Aorta (tissue), 5 donors: ENCODE measurements around the gene CALN1. TPM values are rescaled to one million over a fixed set of nuclear protein-coding genes. Genes with fewer than 3 reads are reported as not detected.

Experiments used
- ATAC-seq: fragments of 200-7000 bp; cut with Tn5 transposase; one replicate; pipeline ENCODE4 v1.9.1; 2022; ENCODE audit warnings: moderate library complexity; ENCODE audit not compliant: low FRiP score
- DNase-seq, 2 donors: peaks; one replicate each; pipeline ENCODE4 v3.0.0-alpha.2; 2020
- H3K27ac ChIP-seq, 2 donors: one replicate each; pipeline ENCODE4 v1.5.1; 2013; ENCODE audit warnings: low read length in 2 of 2, mild to moderate bottlenecking in 2 of 2, moderate library complexity in 2 of 2, control low read depth in 1 of 2, inconsistent platforms in 1 of 2, low read depth in 1 of 2
- H3K27me3 ChIP-seq, 2 donors: one replicate each; pipeline ENCODE4 v1.6.1; 2013; ENCODE audit warnings: control low read depth in 1 of 2, low read length in 1 of 2, mild to moderate bottlenecking in 1 of 2, moderate library complexity in 1 of 2; ENCODE audit not compliant: insufficient read depth in 2 of 2, control insufficient read depth in 1 of 2
- H3K36me3 ChIP-seq, 2 donors: one replicate each; pipeline ENCODE4 v1.6.1; 2013; ENCODE audit warnings: control low read depth in 1 of 2, low read length in 1 of 2, mild to moderate bottlenecking in 1 of 2; ENCODE audit not compliant: insufficient read depth in 2 of 2, control insufficient read depth in 1 of 2
- H3K4me1 ChIP-seq, 2 donors: one replicate each; pipeline ENCODE4 v1.6.1; 2013; ENCODE audit warnings: low read length in 2 of 2, control low read depth in 1 of 2, mild to moderate bottlenecking in 1 of 2, moderate library complexity in 1 of 2; ENCODE audit not compliant: insufficient read depth in 2 of 2, control insufficient read depth in 1 of 2
- H3K4me3 ChIP-seq, 2 donors: one replicate each; pipeline ENCODE4 v1.5.1; 2013; ENCODE audit warnings: low read length in 2 of 2, control low read depth in 1 of 2, mild to moderate bottlenecking in 1 of 2
- H3K9me3 ChIP-seq: one replicate; pipeline ENCODE4 v1.6.1; 2013; ENCODE audit warnings: mild to moderate bottlenecking, low read length; ENCODE audit not compliant: control insufficient read depth
- WGBS, 2 donors: extraction: QIAGEN DNeasy Blood & Tissue Kit; methylation state at CpG; one replicate each; pipeline ENCODE4 v1.1.7; 2013; 5-methylcytosine and 5-hydroxymethylcytosine counted together
- intact Hi-C, 2 donors: fragments of 100-400 bp; cut with DNase I; formaldehyde crosslinking; loops; one replicate each; pipeline versions ENCODE4 v1.14.2 to v1.15.0; 2022
- polyA plus RNA-seq, 2 donors: library from polyadenylated mRNA; stranded (reverse); fragments of 200-250 nt; gene quantifications; one replicate each; pipeline ENCODE4 v1.2.3, GENCODE V29; 2013
- total RNA-seq, 2 donors: library from RNA; stranded (reverse); fragmentation: NEBNext Ultra II Directional; extraction: Animal tissue kit (Norgen Biotek cat#: 25700); gene quantifications; one replicate each; pipeline ENCODE4 v1.2.1, GENCODE V29; 2021
- donor health status: healthy with polysubstance abuse.
- donor health status: Bipolar disorder and iron deficiency.
- donor health status: DM: no; HTN: no; CAD: no.
- donor health status: DM: no; HTN: no; CAD: no.
- donor health status: DM: yes; HTN: yes; CAD: no.

Gene CALN1
- total and polyA plus RNA-seq, 4 donors: 0.33 TPM; not detected in 3

DNA sequence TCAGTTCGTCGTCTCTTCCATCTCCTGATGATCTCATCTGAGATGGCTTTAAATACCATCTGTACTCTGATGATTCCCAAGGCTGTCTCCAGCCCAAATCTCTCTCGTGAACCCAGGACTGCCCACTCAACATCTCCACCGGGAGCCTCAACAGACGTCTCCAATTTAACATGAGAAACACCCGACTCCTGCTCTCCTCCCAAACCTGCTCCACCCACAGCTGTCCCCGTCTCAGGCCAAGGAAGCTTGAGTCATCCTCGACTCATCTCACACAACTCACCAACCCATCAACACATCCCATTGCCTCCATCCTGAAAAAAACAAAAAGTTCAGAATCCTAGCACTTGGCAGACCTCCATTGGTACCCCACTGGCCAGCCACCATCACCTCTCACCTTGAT lies 29.7 kb upstream of the CALN1 start:
- no peak overlapping the region for H3K27ac ChIP-seq
- H3K9me3 ChIP-seq: no peaks in the 10 kb centered on the region
- H3K27me3 ChIP-seq: peaks cover 0 to 1% of the 10 kb centered on the region in 2 donors
- WGBS, 2 donors: 70% methylated on average over 8 of the region's 8 CpGs
- H3K4me1 ChIP-seq: no peaks in the 10 kb centered on the region
- DNase-seq: no peak
- intact Hi-C loops: no loop called here
- no peaks in the 10 kb centered on the region for H3K36me3 ChIP-seq
- no peak for ATAC-seq
- no peak overlapping the region for H3K4me3 ChIP-seq

DNA sequence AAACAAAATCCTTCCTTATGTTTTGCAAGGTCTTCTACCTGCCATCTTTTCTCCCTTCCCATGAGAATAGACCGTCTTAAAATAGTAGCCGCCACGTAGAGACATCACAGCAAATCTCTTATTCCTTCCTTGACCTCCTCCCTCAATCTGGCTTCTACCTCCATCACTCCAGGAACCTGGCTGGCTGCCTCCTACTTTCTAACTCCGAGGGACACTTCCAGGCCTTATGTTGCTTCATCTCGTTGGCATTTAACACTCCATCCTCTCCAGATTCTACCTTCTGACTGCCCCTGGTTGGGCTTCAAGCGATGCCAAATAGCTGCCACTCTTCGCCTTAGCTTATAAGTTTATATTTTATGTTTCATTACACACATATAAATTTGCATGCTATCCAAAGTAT lies 26.4 kb upstream of the CALN1 start:
- WGBS, 2 donors: 69 to 70% methylated on average over 7 of the region's 7 CpGs
- Histone ChIP-seq H3K9me3 (peaks cover 1% of the 10 kb centered on the region), H3K4me1 (no peaks in the 10 kb centered on the region), H3K4me3 (no peak overlapping the region), H3K27me3 (peaks cover 0 to 1% of the 10 kb centered on the region in 2 donors), H3K36me3 (no peaks in the 10 kb centered on the region), H3K27ac (no peak overlapping the region)
- DNase-seq (no peak), ATAC-seq (no peak)
- intact Hi-C loops: no loop called here

DNA sequence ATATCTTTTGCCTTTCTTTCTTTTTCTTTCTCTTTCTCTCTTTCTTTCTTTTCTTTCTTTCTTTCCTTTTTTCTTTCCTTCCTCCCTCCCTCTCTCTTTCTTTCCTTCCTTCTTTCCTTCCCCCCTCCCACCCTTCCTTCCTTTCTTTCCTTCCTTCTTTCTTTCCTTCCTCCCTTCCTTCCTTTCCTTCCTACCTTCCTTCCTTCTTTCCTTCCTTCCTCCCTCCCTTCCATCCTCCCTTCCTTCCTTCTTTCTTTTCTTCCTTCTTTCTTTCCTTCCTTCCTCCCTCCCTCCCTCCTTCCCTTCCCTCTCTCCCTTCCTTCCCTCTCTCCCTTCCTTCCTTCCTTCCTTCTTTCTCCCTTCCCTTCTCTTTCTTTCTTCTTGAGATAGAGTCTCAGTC lies 25.5 kb upstream of the CALN1 start:
- DNase-seq (no peak), ATAC-seq (no peak)
- H3K9me3 ChIP-seq: peaks cover 1% of the 10 kb centered on the region
- no peaks in the 10 kb centered on the region for H3K4me1 ChIP-seq
- no peaks in the 10 kb centered on the region for H3K36me3 ChIP-seq
- no peak overlapping the region for H3K4me3 ChIP-seq
- no peak overlapping the region for H3K27ac ChIP-seq
- H3K27me3 ChIP-seq: peaks cover 0 to 1% of the 10 kb centered on the region in 2 donors
- intact Hi-C loops: no loop called here

DNA sequence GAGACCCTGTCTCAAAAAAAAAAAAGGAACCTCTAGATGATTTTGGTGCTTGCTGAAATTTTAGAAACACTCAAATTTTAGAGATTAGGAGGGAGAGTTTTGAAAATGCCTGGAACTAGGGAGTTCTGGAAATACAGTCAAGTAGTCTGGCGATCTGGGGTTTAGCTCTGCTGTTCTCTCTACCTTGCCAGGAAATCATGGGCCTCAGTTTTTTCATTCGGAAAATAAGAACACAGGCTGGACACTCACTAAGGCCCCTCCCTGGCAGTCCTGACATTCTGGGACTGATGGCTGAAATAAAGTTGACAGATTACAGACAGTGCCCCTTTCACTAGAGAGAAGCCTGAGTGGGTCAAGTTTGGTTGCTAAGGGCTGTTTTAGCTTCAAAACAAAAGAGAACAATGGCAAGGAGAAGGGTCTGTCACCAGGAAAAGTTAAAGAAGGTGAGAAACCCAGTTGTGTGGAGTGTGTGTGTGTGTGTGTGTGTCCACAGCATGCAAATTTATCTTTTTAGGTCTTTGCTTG lies 25.0 kb upstream of the CALN1 start:
- no peaks in the 10 kb centered on the region for H3K36me3 ChIP-seq
- H3K27ac ChIP-seq: no peak overlapping the region
- intact Hi-C loops: no loop called here
- no peaks in the 10 kb centered on the region for H3K4me1 ChIP-seq
- peaks cover 0 to 1% of the 10 kb centered on the region in 2 donors for H3K27me3 ChIP-seq
- peaks cover 1% of the 10 kb centered on the region for H3K9me3 ChIP-seq
- ATAC-seq (no peak), DNase-seq (no peak)
- no peak overlapping the region for H3K4me3 ChIP-seq
- 74 to 86% methylated on average over 2 of the region's 2 CpGs for WGBS, 2 donors

DNA sequence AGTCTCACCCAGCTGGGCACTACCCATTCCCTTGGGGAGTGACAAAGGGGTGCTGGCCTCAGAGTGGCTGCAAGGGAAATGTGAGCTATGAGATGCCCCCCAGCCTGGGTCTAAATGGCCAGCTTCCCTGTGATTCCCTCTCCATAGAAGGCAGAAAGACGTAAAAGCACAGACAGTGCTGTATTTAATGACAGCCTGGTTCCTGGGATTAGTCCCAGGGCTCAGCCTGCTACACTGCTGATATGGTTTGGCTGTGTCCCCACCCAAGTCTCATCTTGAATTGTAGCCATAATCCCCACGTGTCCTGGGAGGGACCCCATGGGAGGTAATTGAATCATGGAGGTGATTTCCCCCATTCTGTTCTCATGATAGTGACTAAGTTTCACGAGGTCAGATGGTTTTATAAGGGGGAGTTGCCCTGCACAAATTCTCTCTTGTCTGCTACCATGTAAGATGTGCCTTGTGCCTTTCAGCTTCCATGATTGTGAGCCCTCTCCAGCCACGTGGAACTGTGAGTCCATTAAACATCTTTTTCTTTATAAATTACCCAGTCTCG lies 23.9 kb upstream of the CALN1 start:
- H3K36me3 ChIP-seq: no peaks in the 10 kb centered on the region
- DNase-seq (no peak), ATAC-seq (no peak)
- H3K27me3 ChIP-seq: peaks cover 0 to 1% of the 10 kb centered on the region in 2 donors
- H3K4me1 ChIP-seq: no peaks in the 10 kb centered on the region
- 29 to 30% methylated on average over 5 of the region's 5 CpGs for WGBS, 2 donors
- no peak overlapping the region for H3K4me3 ChIP-seq
- intact Hi-C loops: no loop called here
- peaks cover 1% of the 10 kb centered on the region for H3K9me3 ChIP-seq
- no peak overlapping the region for H3K27ac ChIP-seq

GRCh38 chr7:72435366-72435765 lies 23.2 kb upstream of the CALN1 start:
- intact Hi-C loops: no loop called here
- Histone ChIP-seq H3K27me3 (peaks cover 0 to 1% of the 10 kb centered on the region in 2 donors), H3K27ac (no peak overlapping the region), H3K4me3 (no peak overlapping the region), H3K9me3 (peaks cover 1% of the 10 kb centered on the region), H3K36me3 (no peaks in the 10 kb centered on the region), H3K4me1 (no peaks in the 10 kb centered on the region)
- ATAC-seq (no peak), DNase-seq (no peak)
- WGBS, 2 donors: 3 to 6% methylated on average over 15 of the region's 15 CpGs

- intact Hi-C loops: no loop called here
- H3K36me3 ChIP-seq: no peaks in the 10 kb centered on the region
- no peaks in the 10 kb centered on the region for H3K4me1 ChIP-seq
- no peak overlapping the region for H3K27ac ChIP-seq
- no peak overlapping the region for H3K4me3 ChIP-seq
- WGBS, 2 donors: 61 to 62% methylated on average over 7 of the region's 7 CpGs
- no peaks in the 10 kb centered on the region for H3K27me3 ChIP-seq
- no peak for DNase-seq
- ATAC-seq: no peak
- H3K9me3 ChIP-seq: no peaks in the 10 kb centered on the region
Observed at GRCh38 chr7:72430531-72430930, 18.4 kb upstream of the CALN1 start.

DNA sequence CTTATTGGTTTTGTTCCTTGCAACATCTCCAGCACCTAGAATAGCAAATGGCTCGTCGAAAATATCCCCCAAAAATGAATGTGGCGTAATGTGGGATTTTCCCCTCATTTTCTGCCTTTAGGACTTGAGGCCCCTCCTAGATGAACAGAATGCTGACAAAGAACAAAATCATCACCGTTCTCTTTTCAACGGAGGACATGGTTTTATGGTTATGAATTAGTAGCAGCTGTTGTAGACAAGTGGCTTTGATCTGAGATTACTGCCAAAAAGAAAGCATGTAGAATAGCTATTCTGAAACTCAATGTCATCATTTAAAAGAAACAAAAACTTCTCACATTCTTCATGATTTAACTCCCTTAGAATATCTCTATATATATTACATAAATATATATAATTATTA lies 17.2 kb upstream of the CALN1 start:
- Histone ChIP-seq H3K36me3 (no peaks in the 10 kb centered on the region), H3K4me3 (no peak overlapping the region), H3K27me3 (no peaks in the 10 kb centered on the region), H3K9me3 (no peaks in the 10 kb centered on the region), H3K4me1 (no peaks in the 10 kb centered on the region), H3K27ac (no peak overlapping the region)
- intact Hi-C loops: no loop called here
- 76 to 85% methylated on average over 5 of the region's 5 CpGs for WGBS, 2 donors
- DNase-seq (no peak), ATAC-seq (no peak)

- Histone ChIP-seq H3K27me3 (no peaks in the 10 kb centered on the region), H3K4me3 (no peak overlapping the region), H3K4me1 (no peaks in the 10 kb centered on the region), H3K27ac (no peak overlapping the region), H3K36me3 (no peaks in the 10 kb centered on the region), H3K9me3 (peaks cover 4% of the 10 kb centered on the region)
- 73 to 75% methylated on average over 8 of the region's 8 CpGs for WGBS, 2 donors
- DNase-seq (no peak), ATAC-seq (no peak)
- intact Hi-C loops: no loop called here
Observed at GRCh38 chr7:72416846-72417245, 4.7 kb upstream of the CALN1 start.
